Neuron (in vitro differentiated cells): ENCODE results near the gene KRTAP4-16.
"Not testable (repeated sequence)": the region's sequence is repeated elsewhere in the genome, so short reads cannot be mapped to it uniquely, and the experiment has no call there.

Source experiments
- H2AFZ ChIP-seq: one replicate; pipeline ENCODE4 v1.6.1; 2013; ENCODE audit warnings: low read depth, mild to moderate bottlenecking, inconsistent platforms, low read length, moderate library complexity
- H3K27me3 ChIP-seq: one replicate; pipeline ENCODE4 v1.6.1; 2013; ENCODE audit warnings: low read length; ENCODE audit not compliant: insufficient read depth
- H3K36me3 ChIP-seq: one replicate; pipeline ENCODE4 v1.6.1; 2013; ENCODE audit warnings: low read length; ENCODE audit not compliant: insufficient read depth
- H3K4me1 ChIP-seq: one replicate; pipeline ENCODE4 v1.6.1; 2013; ENCODE audit warnings: low read length; ENCODE audit not compliant: insufficient read depth
- H3K4me3 ChIP-seq: 2 replicates; pipeline ENCODE4 v1.5.1; 2013; ENCODE audit warnings: mild to moderate bottlenecking, low read length, moderate library complexity
- H3K9me3 ChIP-seq: one replicate; pipeline ENCODE4 v1.6.1; 2013; ENCODE audit warnings: low read length

KRTAP4-16 gene

GRCh38 chr17:41059276-41060051 is 42.5 kb downstream of the KRTAP4-16 start:
- H3K9me3 ChIP-seq, H2AFZ ChIP-seq, H3K36me3 ChIP-seq, H3K4me3 ChIP-seq, H3K27me3 ChIP-seq, H3K4me1 ChIP-seq: not testable (repeated sequence)

- H3K9me3 ChIP-seq, result no peaks in the 10 kb centered on the region
- no peak overlapping the region for H3K4me3 ChIP-seq
- no peaks in the 10 kb centered on the region for H3K36me3 ChIP-seq
- H2AFZ ChIP-seq, result no peak overlapping the region
- H3K4me1 ChIP-seq, result no peaks in the 10 kb centered on the region
- H3K27me3 ChIP-seq, result no peaks in the 10 kb centered on the region
Measured at GRCh38 chr17:41058741-41059140, 43.3 kb downstream of the KRTAP4-16 start.

GRCh38 chr17:41057547-41057946 is 44.5 kb downstream of the KRTAP4-16 start:
- Histone ChIP-seq H3K4me3 (no peak overlapping the region), H3K36me3 (no peaks in the 10 kb centered on the region)

GRCh38 chr17:41055130-41055529 is 46.9 kb downstream of the KRTAP4-16 start, which contains the start of gene KRTAP2-2:
TSS of gene KRTAP2-2 (minus strand) at chr17:41055230. CDS start at chr17:41055211, 19 bp downstream.
- H2AFZ ChIP-seq, H3K9me3 ChIP-seq, H3K4me1 ChIP-seq, H3K36me3 ChIP-seq, H3K27me3 ChIP-seq, H3K4me3 ChIP-seq: not testable (repeated sequence)

More at GRCh38 chr17:41057547-41057946, 44.5 kb downstream of the KRTAP4-16 start:
- Histone ChIP-seq H2AFZ (no peak overlapping the region), H3K9me3 (no peaks in the 10 kb centered on the region), H3K4me1 (no peaks in the 10 kb centered on the region), H3K27me3 (no peaks in the 10 kb centered on the region)

GRCh38 chr17:41054556-41054955 is 47.5 kb downstream of the KRTAP4-16 start:
- not testable (repeated sequence) for H3K27me3 ChIP-seq, H3K36me3 ChIP-seq, H3K4me1 ChIP-seq, H3K9me3 ChIP-seq, H3K4me3 ChIP-seq, H2AFZ ChIP-seq

- Histone ChIP-seq H3K9me3 (no peaks in the 10 kb centered on the region), H3K36me3 (no peaks in the 10 kb centered on the region), H3K4me1 (no peaks in the 10 kb centered on the region), H2AFZ (no peak overlapping the region), H3K27me3 (no peaks in the 10 kb centered on the region), H3K4me3 (no peak overlapping the region)
Measured at GRCh38 chr17:41054025-41054424, 48.0 kb downstream of the KRTAP4-16 start.

- Histone ChIP-seq H3K4me1 (no peaks in the 10 kb centered on the region), H3K27me3 (no peaks in the 10 kb centered on the region), H3K9me3 (no peaks in the 10 kb centered on the region), H3K36me3 (no peaks in the 10 kb centered on the region), H3K4me3 (no peak overlapping the region), H2AFZ (no peak overlapping the region)
Measured at GRCh38 chr17:41052566-41052965, 49.4 kb downstream of the KRTAP4-16 start.
